Parathyroid adenoma (tissue), 2 donors: ENCODE results near the gene SPATS2L.
A peak's percentile ranks its signal among the peaks of the same experiment; 100 is the strongest.

Experiments used
- H2AFZ ChIP-seq: fragments of 300-600 bp; sonication (generic); one replicate; pipeline ENCODE4 v1.7.0; 2017; ENCODE audit warnings: antibody characterized with exemption, mild to moderate bottlenecking
- H3K27ac ChIP-seq: fragments of 300-600 bp; sonication (generic); one replicate; pipeline ENCODE4 v1.7.0; 2017
- H3K27me3 ChIP-seq: fragments of 300-600 bp; sonication (generic); one replicate; pipeline ENCODE4 v1.7.0; 2017; ENCODE audit warnings: low read length; ENCODE audit not compliant: control insufficient read depth, insufficient read depth
- H3K36me3 ChIP-seq: fragments of 300-600 bp; sonication (generic); one replicate; pipeline ENCODE4 v1.7.0; 2017; ENCODE audit warnings: low read length; ENCODE audit not compliant: control insufficient read depth, insufficient read depth
- H3K4me1 ChIP-seq: fragments of 300-600 bp; sonication (generic); one replicate; pipeline ENCODE4 v1.7.0; 2017; ENCODE audit warnings: control low read depth
- H3K4me2 ChIP-seq: fragments of 300-600 bp; sonication (generic); one replicate; pipeline ENCODE4 v1.7.0; 2017; ENCODE audit warnings: low read length
- H3K4me3 ChIP-seq: fragments of 300-600 bp; sonication (generic); one replicate; pipeline ENCODE4 v1.7.0; 2017; ENCODE audit warnings: low read depth, low read length
- H3K79me2 ChIP-seq: fragments of 300-600 bp; sonication (generic); one replicate; pipeline ENCODE4 v1.7.0; 2017; ENCODE audit warnings: control low read depth
- H3K9ac ChIP-seq: fragments of 300-600 bp; sonication (generic); one replicate; pipeline ENCODE4 v1.7.0; 2017; ENCODE audit warnings: mild to moderate bottlenecking
- H3K9me3 ChIP-seq: fragments of 300-600 bp; sonication (generic); one replicate; pipeline ENCODE4 v1.7.0; 2017; ENCODE audit warnings: low read length; ENCODE audit not compliant: control insufficient read depth
- CTCF ChIP-seq: fragments of 300-600 bp; sonication (generic); IDR thresholded peaks from one replicate; pipeline ENCODE4 v1.7.0; 2017; ENCODE audit warnings: antibody characterized with exemption, mild to moderate bottlenecking
- donor health status: primary hyperparathyroidism.

SPATS2L gene

DNA sequence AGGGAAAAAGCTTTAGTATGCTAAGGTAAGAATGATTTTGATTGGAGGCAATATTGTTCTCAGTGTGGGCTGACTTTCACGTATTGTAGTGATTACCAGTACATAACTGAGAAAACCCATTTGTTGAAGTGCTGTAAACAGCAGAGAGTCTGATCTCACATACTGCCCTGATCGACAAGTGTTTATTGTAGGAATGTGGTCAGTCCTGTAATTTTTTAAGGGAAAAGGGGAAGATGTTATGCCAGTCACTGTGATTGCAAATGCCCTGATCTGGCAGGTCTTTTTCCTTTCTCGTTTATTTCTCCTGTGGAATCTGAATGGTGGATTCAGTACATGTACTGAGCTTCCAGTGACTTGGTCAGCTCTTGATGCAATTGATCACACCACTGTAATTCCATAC, 11.5 kb downstream of the SPATS2L start:
- TF ChIP-seq CTCF = no peak
- no peak overlapping the region for H3K27ac ChIP-seq
- peak overlapping the region; percentile 20 for H2AFZ ChIP-seq
- H3K27me3 ChIP-seq = no peaks in the 10 kb centered on the region
- peaks cover 45% of the 10 kb centered on the region for H3K79me2 ChIP-seq
- H3K9me3 ChIP-seq = no peaks in the 10 kb centered on the region
- no peak overlapping the region for H3K4me3 ChIP-seq
- H3K9ac ChIP-seq = no peak overlapping the region
- H3K4me2 ChIP-seq = no peak overlapping the region
- H3K4me1 ChIP-seq = peaks cover 28% of the 10 kb centered on the region
- no peaks in the 10 kb centered on the region for H3K36me3 ChIP-seq

DNA sequence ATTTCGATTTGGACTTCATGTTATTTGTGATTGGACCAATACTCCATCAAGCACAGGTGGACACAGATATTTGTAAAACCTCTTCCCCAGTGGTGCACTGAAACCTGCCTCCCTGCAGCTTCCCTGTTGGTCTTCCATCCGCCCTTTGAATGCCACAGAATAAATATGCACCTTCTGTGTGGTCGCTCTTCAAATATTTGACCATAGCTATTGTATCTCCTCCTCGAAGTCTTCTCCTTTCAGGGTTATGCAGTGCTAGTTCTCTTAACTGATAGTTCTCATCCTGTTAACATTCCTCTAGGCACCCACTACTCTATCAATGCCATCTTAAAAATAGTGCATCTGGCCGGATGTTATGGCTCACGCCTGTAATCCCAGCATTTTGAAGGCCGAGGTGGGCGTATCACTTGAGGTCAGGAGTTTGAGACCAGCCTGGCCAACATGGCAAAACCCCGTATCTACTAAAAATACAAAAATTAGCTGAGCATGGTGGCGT, 12.5 kb downstream of the SPATS2L start:
- H3K4me1 ChIP-seq = peaks cover 29% of the 10 kb centered on the region

GRCh38 chr2:200319548-200320337, 13.2 kb downstream of the SPATS2L start:
- Histone ChIP-seq H3K4me3 (no peak overlapping the region), H3K79me2 (peaks cover 40% of the 10 kb centered on the region), H3K9me3 (no peaks in the 10 kb centered on the region), H3K27ac (no peak overlapping the region), H3K4me2 (no peak overlapping the region), H3K27me3 (no peaks in the 10 kb centered on the region), H3K9ac (no peak overlapping the region), H2AFZ (no peak overlapping the region), H3K36me3 (no peaks in the 10 kb centered on the region), H3K4me1 (peaks cover 29% of the 10 kb centered on the region)
- TF ChIP-seq CTCF = no peak

More for the DNA sequence above, 12.5 kb downstream of the SPATS2L start:
- Histone ChIP-seq H3K27me3 (no peaks in the 10 kb centered on the region), H3K36me3 (no peaks in the 10 kb centered on the region), H3K9me3 (no peaks in the 10 kb centered on the region), H3K79me2 (peaks cover 41% of the 10 kb centered on the region), H3K4me3 (no peak overlapping the region), H3K27ac (no peak overlapping the region), H2AFZ (no peak overlapping the region), H3K4me2 (no peak overlapping the region), H3K9ac (no peak overlapping the region)
- no peak for TF ChIP-seq CTCF

GRCh38 chr2:200320344-200320743, 13.9 kb downstream of the SPATS2L start:
- Histone ChIP-seq H3K27me3 (no peaks in the 10 kb centered on the region), H2AFZ (no peak overlapping the region), H3K79me2 (peaks cover 36% of the 10 kb centered on the region), H3K4me1 (peaks cover 29% of the 10 kb centered on the region), H3K27ac (no peak overlapping the region), H3K9ac (no peak overlapping the region), H3K9me3 (no peaks in the 10 kb centered on the region), H3K36me3 (no peaks in the 10 kb centered on the region), H3K4me2 (peak overlapping the region; percentile 26), H3K4me3 (no peak overlapping the region)
- no peak for TF ChIP-seq CTCF

DNA sequence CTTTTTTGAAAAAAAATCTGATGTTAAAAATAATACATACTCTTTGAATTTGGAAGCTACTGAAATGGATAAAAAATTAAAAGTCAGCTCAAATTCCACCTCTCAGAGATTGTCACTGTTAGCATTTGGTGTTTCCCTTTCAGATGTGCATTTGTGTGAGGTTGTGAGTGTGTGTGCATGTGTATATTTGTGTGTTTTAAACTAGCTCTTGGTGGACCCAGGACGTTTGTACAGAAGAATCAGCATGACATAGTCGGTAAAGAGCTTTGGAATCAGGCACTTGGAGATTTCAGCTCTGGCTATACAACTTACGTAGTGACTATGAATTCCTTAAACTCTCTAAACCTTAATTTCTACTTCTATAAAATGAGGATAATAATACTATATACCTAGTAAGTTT, 14.5 kb downstream of the SPATS2L start:
- peaks cover 39% of the 10 kb centered on the region for H3K79me2 ChIP-seq
- H3K27me3 ChIP-seq = no peaks in the 10 kb centered on the region
- peaks cover 29% of the 10 kb centered on the region for H3K4me1 ChIP-seq
- no peak overlapping the region for H3K4me2 ChIP-seq
- H2AFZ ChIP-seq = no peak overlapping the region
- H3K4me3 ChIP-seq = no peak overlapping the region
- no peak for TF ChIP-seq CTCF
- H3K27ac ChIP-seq = no peak overlapping the region
- H3K9me3 ChIP-seq = no peaks in the 10 kb centered on the region
- no peak overlapping the region for H3K9ac ChIP-seq
- H3K36me3 ChIP-seq = no peaks in the 10 kb centered on the region
